Mesothelial cell of epicardium (in vitro differentiated cells): ENCODE measurements around the gene ARHGAP8. TPM values are rescaled to one million over a fixed set of nuclear protein-coding genes. Genes with fewer than 3 reads are reported as not detected.

Experiments used
- DNase-seq, 2 experiments: peaks; one replicate each; pipeline ENCODE4 v3.0.0; 2021; ENCODE audit warnings: low spot score in 2 of 2; ENCODE audit not compliant: unreplicated experiment in 2 of 2
- H3K27ac Mint-ChIP-seq: 2 replicates; pipeline ENCODE4 v1.8.0; 2021; ENCODE audit warnings: mixed read lengths
- H3K27me3 Mint-ChIP-seq: 2 replicates; pipeline ENCODE4 v1.8.0; 2021; ENCODE audit warnings: low read depth, mixed read lengths
- H3K36me3 Mint-ChIP-seq: 2 replicates; pipeline ENCODE4 v1.8.0; 2021; ENCODE audit warnings: mixed read lengths
- H3K4me1 Mint-ChIP-seq: 2 replicates; pipeline ENCODE4 v1.8.0; 2021; ENCODE audit warnings: mixed read lengths
- H3K4me3 Mint-ChIP-seq: 2 replicates; pipeline ENCODE4 v1.8.0; 2021; ENCODE audit warnings: mild to moderate bottlenecking, moderate library complexity, mixed read lengths
- H3K9me3 Mint-ChIP-seq: 2 replicates; pipeline ENCODE4 v1.8.0; 2021; ENCODE audit warnings: mixed read lengths
- CTCF ChIP-seq: fragments of 200-600 bp; sonication (generic); IDR thresholded peaks from one replicate; pipeline ENCODE4 v1.5.0; 2021; ENCODE audit warnings: antibody characterized with exemption; ENCODE audit not compliant: unreplicated experiment
- total RNA-seq: library from RNA; stranded (reverse); gene quantifications from 3 replicates; pipeline ENCODE4 v1.2.1, GENCODE V29; 2021

Gene ARHGAP8
- total RNA-seq, 1 donor from 2014 or later = 166 TPM

- H3K27ac Mint-ChIP-seq = no peak overlapping the region
- no peaks in the 10 kb centered on the region for H3K27me3 Mint-ChIP-seq
- H3K9me3 Mint-ChIP-seq = no peaks in the 10 kb centered on the region
- peaks cover 39% of the 10 kb centered on the region for H3K4me1 Mint-ChIP-seq
- no peak for TF ChIP-seq CTCF
- peaks cover 3% of the 10 kb centered on the region for H3K36me3 Mint-ChIP-seq
- no peak overlapping the region for H3K4me3 Mint-ChIP-seq
- no peak for DNase-seq
These were observed 45.2 kb upstream of the ARHGAP8 start for GRCh38 chr22:44707178-44707577.

DNA sequence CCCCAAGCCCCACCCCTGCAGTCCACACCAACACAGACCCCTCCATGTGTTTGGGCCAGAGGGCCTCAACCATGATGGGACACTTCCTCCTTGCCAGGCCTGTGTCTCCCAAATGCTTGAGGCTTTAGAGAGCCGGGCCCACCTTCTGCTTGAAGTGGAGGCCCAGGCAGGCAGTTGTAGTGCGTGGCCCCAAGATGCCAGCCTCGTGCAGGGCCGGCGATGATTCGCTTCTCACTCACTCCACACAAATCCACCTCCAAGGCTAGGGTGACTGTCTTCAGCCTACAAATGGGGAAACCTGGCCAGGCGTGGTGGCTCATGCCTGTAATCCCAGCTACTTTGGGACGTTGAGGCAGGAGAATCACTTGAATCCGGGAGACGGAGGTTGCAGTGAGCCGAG lies 44.6 kb upstream of the ARHGAP8 start:
- DNase-seq = no peak
- no peak overlapping the region for H3K4me3 Mint-ChIP-seq
- no peak overlapping the region for H3K27ac Mint-ChIP-seq
- H3K27me3 Mint-ChIP-seq = no peaks in the 10 kb centered on the region
- peaks cover 3% of the 10 kb centered on the region for H3K36me3 Mint-ChIP-seq
- no peaks in the 10 kb centered on the region for H3K9me3 Mint-ChIP-seq
- TF ChIP-seq CTCF = no peak
- peaks cover 39% of the 10 kb centered on the region for H3K4me1 Mint-ChIP-seq

DNA sequence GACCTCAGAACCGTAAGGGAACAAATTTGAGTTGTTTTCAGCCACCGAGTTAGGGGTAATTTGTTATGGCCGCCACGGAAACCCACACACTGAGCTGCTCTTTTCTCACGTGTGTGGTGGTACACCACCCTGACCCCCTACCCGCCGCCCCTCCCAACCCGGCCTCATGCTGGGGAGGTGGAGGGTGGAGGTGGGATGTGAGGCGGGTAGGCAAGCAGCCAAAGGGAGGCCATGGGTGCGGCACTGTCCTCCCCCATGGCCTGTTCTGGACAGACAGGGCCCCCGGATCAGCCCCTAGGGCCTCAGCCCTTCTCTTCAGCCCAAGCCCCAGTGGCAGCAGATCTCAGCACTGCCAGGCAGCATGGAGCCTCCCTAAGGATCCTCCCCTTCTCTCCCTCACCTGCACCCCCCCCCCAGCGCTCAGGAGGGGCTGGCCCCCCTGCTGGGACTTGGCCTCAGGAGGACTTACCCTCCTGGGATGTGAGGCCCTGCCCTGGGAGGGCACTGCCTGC lies 42.4 kb upstream of the ARHGAP8 start:
- Mint-ChIP-seq H3K27ac (peak overlapping the region; percentile 56), H3K36me3 (peaks cover 5% of the 10 kb centered on the region), H3K4me3 (no peak overlapping the region), H3K9me3 (no peaks in the 10 kb centered on the region), H3K27me3 (no peaks in the 10 kb centered on the region), H3K4me1 (peaks cover 28% of the 10 kb centered on the region)
- DNase-seq = no peak
- no peak for TF ChIP-seq CTCF

GRCh38 chr22:44710474-44711240 lies 41.7 kb upstream of the ARHGAP8 start:
- Mint-ChIP-seq H3K27ac (peak overlapping the region; percentile 79), H3K27me3 (no peaks in the 10 kb centered on the region), H3K36me3 (peaks cover 2% of the 10 kb centered on the region), H3K9me3 (no peaks in the 10 kb centered on the region), H3K4me1 (peaks cover 26% of the 10 kb centered on the region), H3K4me3 (no peak overlapping the region)
- DNase-seq = no peak
- TF ChIP-seq CTCF = no peak

GRCh38 chr22:44711241-44711560 lies 41.2 kb upstream of the ARHGAP8 start:
- Mint-ChIP-seq H3K36me3 (peaks cover 2% of the 10 kb centered on the region), H3K4me1 (peaks cover 23% of the 10 kb centered on the region), H3K9me3 (no peaks in the 10 kb centered on the region), H3K4me3 (no peak overlapping the region), H3K27me3 (no peaks in the 10 kb centered on the region), H3K27ac (peak overlapping the region; percentile 47)
- DNase-seq = no peak
- no peak for TF ChIP-seq CTCF
